Muscle layer of duodenum (tissue), 2 donors: ENCODE measurements around the gene VAV3.

Source experiments
- H3K27ac ChIP-seq: one replicate; pipeline ENCODE4 v1.7.0; 2013; ENCODE audit warnings: mild to moderate bottlenecking, low read length
- H3K27me3 ChIP-seq: one replicate; pipeline ENCODE4 v1.7.0; 2013; ENCODE audit warnings: low read depth, mild to moderate bottlenecking, control low read depth, low read length
- H3K36me3 ChIP-seq, 2 donors: one replicate each; pipeline ENCODE4 v1.7.0; 2013; ENCODE audit warnings: low read length in 2 of 2, control low read depth in 1 of 2, mild to moderate bottlenecking in 1 of 2; ENCODE audit not compliant: insufficient read depth in 2 of 2, control insufficient read depth in 1 of 2
- H3K4me1 ChIP-seq, 2 donors: one replicate each; pipeline ENCODE4 v1.7.0; 2013; ENCODE audit warnings: low read length in 2 of 2, mild to moderate bottlenecking in 2 of 2, control low read depth in 1 of 2, moderate library complexity in 1 of 2; ENCODE audit not compliant: insufficient read depth in 2 of 2, control insufficient read depth in 1 of 2
- H3K4me3 ChIP-seq, 2 donors: one replicate each; pipeline ENCODE4 v1.7.0; 2013; ENCODE audit warnings: low read length in 2 of 2, low read depth in 1 of 2, mild to moderate bottlenecking in 1 of 2
- H3K9me3 ChIP-seq, 2 donors: one replicate each; pipeline ENCODE4 v1.7.0; 2013; ENCODE audit warnings: low read length in 2 of 2, control low read depth in 1 of 2, mild to moderate bottlenecking in 1 of 2; ENCODE audit not compliant: control insufficient read depth in 1 of 2
- donor health status: healthy.

The VAV3 gene

DNA sequence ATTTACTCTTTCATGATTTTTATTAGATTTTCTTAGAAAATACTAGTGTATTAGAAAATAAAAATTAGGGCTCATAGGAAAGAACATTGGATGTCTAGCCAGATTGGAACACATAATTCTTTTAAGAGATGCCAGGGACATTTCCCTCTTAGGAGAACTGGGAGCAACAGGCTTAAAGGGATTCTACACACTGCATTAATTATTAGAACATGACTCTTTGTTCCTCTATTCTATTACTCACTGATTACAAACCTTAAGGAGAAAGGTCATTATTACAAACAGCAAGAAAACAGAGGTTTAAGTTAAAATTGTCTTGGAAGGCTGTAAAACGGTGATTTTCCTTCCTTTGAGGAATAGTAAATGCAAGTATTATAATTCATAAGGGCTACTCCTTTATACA is 32.9 kb upstream of the VAV3 start:
- H3K27ac ChIP-seq, result no peak overlapping the region
- no peaks in the 10 kb centered on the region for H3K9me3 ChIP-seq

DNA sequence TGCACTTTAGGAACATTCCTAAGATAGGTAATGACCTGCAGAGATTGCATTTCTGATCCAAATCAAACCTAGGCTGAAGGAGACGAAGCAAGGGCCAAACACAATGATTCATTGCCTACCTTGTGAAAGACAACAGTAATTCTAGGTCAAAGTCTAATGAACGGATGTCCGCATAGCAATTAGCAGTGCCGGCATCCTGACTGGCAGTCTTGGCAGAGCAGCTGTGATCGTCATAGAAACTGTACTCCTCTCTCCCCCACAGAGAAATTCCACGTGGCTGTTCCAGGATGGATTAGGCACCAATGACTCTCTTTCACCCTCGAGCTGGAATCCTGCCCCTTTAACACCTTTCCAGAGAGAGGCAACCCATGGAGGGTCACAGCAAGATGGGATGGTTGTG is 28.9 kb upstream of the VAV3 start:
- Histone ChIP-seq H3K36me3 (no peaks in the 10 kb centered on the region), H3K4me1 (no peaks in the 10 kb centered on the region), H3K27ac (no peak overlapping the region), H3K9me3 (no peaks in the 10 kb centered on the region), H3K27me3 (no peaks in the 10 kb centered on the region), H3K4me3 (no peak overlapping the region)

More for the DNA sequence above, 32.9 kb upstream of the VAV3 start:
- Histone ChIP-seq H3K4me1 (no peaks in the 10 kb centered on the region), H3K36me3 (no peaks in the 10 kb centered on the region), H3K27me3 (no peaks in the 10 kb centered on the region), H3K4me3 (no peak overlapping the region)

DNA sequence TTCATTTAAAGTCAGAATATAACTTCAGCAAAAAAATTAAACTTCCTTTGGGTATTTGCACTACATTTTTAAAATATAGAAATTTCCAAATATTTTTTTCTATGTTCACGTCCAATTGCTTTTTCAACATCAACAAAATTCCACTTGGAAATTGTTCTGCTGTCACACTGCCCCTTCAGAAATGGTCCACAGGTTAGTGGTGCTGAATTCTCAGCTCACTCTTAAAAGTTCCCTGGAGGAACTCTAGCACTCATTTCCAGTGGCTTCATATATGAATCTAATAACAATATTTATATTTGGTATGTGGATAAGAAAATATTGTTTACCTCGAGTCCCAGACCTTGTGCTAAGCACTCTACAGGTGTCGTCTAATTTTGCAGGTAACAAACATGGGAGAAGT is 27.4 kb upstream of the VAV3 start:
- H3K4me3 ChIP-seq, result no peak overlapping the region
- H3K4me1 ChIP-seq, result no peaks in the 10 kb centered on the region
- H3K9me3 ChIP-seq, result no peaks in the 10 kb centered on the region
- no peaks in the 10 kb centered on the region for H3K36me3 ChIP-seq
- H3K27ac ChIP-seq, result no peak overlapping the region
- H3K27me3 ChIP-seq, result no peaks in the 10 kb centered on the region

DNA sequence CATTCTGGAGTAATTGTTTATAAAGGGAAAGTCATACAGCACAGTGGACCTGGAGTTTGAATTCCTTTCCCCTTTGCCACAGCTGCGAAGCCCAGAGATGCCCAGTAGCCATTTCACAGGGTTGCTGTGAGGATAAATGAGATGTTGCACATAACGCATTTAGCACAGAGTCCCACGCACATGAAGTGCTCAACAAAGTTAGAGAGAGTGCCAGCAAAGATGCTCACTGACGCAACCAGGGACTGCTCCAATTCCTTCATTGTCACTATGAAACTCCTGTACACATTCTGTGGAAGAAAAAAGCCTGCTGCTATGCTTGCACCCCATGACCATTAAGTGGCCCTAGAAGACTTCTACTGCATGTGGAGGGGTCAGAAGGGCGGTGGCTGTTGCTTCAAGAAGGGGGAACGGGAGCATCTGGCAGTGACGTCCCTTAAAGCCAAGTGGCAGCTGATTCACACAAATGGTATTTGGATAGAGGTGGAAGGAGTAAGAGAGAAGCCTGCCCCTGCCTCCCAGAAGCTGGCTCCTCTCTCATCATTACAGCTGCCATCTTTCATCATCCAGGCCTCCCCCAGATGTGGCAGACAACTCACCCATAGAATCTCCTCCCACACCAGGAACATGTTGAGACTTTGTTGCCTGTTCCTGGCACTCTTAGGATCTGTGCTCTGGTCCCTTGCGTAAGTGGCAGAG is 26.5 kb upstream of the VAV3 start:
- Histone ChIP-seq H3K36me3 (no peaks in the 10 kb centered on the region), H3K27me3 (no peaks in the 10 kb centered on the region), H3K27ac (no peak overlapping the region), H3K4me3 (no peak overlapping the region), H3K9me3 (no peaks in the 10 kb centered on the region), H3K4me1 (no peaks in the 10 kb centered on the region)

DNA sequence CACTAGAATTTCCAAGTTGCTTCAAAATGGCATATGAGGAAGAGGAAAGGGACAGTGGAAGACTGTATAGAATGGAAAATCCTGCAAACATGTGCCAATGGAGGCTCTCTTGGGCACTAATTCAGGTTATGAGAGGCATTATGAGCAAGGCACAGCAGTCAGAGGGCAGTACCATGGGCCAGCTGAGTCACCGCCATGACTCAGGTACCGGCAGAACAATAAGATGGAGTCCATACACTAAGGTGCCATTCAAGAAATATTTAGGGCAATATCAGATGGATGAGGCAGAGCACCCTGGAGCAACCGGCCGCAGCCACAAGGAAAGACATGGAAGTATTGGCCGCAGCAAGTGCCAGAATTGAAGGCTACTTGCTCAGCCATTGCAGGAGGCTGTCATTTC is 25.6 kb upstream of the VAV3 start:
- no peaks in the 10 kb centered on the region for H3K27me3 ChIP-seq
- H3K4me3 ChIP-seq, result no peak overlapping the region
- H3K9me3 ChIP-seq, result no peaks in the 10 kb centered on the region

DNA sequence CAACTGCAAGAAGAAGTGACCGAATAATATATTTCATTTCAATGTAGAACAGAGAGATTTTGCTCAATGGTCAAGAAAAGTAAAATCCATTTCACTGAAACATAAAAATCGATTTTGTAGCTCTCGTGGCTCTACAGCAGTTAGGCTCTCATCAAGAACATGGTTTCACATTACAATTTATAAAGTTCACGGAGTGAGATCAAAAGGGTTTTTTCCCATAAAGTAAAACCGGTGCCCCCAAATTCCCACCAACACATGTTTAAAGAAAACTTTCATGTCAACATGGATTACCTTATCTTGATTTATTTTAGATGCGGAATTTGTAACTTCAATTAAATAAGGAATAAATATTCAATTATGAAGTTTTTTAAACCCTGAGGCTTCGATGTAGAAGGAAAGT is 16.3 kb upstream of the VAV3 start:
- Histone ChIP-seq H3K4me3 (no peak overlapping the region), H3K4me1 (no peaks in the 10 kb centered on the region), H3K27me3 (no peaks in the 10 kb centered on the region), H3K27ac (no peak overlapping the region), H3K9me3 (no peaks in the 10 kb centered on the region), H3K36me3 (no peaks in the 10 kb centered on the region)

More for the DNA sequence above, 25.6 kb upstream of the VAV3 start:
- no peaks in the 10 kb centered on the region for H3K36me3 ChIP-seq
- no peaks in the 10 kb centered on the region for H3K4me1 ChIP-seq
- no peak overlapping the region for H3K27ac ChIP-seq

DNA sequence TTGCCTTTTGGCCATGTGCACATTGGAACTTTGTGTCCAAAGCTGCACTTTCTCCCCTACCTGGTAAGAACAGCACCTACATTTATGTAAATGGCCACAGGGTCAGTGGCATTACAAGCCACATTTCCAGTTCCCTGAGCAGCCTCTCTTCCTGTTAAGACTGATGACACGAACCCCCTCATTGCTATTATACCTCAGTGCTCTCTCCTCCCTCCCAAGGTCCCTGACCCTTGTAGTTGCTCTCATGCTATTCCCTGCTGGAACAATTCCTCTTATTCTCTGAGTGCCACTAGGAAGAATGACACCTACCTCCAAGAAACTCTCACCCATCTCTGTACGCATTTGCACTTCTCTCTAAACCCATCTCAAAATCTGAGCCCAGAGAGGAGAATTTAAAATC is 14.9 kb upstream of the VAV3 start:
- H3K4me3 ChIP-seq, result no peak overlapping the region
- H3K27me3 ChIP-seq, result no peaks in the 10 kb centered on the region
- H3K27ac ChIP-seq, result no peak overlapping the region
- H3K9me3 ChIP-seq, result no peaks in the 10 kb centered on the region
- no peaks in the 10 kb centered on the region for H3K4me1 ChIP-seq
- H3K36me3 ChIP-seq, result no peaks in the 10 kb centered on the region

DNA sequence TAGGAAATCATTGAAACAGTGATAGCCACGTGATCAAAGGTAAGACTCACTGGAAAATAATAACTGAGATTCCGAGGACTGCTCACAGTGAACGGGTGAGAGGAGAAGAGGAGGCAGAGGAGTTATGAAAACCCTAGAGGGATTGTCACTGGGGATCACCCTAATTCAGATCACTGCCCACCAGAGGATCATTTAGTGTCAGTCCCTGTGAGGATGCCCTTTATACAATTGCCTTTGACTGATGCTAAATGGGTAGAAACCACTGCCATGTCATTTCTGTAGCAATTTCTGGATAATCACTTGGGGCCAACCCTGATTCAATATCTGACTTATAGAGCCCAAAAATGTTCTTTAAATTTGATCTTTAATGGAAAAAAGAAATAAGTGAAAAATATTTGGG is 14.1 kb upstream of the VAV3 start:
- H3K4me3 ChIP-seq, result no peak overlapping the region
- H3K4me1 ChIP-seq, result no peaks in the 10 kb centered on the region
- no peaks in the 10 kb centered on the region for H3K36me3 ChIP-seq
- H3K27ac ChIP-seq, result no peak overlapping the region
- H3K27me3 ChIP-seq, result no peaks in the 10 kb centered on the region
- no peaks in the 10 kb centered on the region for H3K9me3 ChIP-seq

DNA sequence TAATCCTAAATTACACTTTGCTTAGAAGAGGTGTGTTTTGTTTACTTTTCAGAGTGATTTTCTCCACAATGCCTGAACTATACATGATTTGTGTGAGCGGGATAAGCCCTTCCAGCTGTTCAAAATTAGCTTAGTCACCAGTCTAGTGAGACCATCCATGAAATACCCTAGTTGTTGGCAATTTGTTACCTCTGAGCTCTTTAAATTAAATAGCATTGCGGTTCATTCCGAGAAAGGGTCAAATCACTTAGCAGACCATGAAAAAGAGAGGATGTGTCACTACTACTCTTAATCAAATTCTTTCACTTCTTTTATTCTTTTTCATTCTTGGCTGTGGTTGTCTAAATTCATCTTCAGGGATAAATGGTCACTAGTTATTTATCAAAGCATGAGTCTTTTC is 11.9 kb upstream of the VAV3 start:
- no peaks in the 10 kb centered on the region for H3K9me3 ChIP-seq
- H3K27ac ChIP-seq, result no peak overlapping the region
- no peak overlapping the region for H3K4me3 ChIP-seq
- no peaks in the 10 kb centered on the region for H3K36me3 ChIP-seq
- no peaks in the 10 kb centered on the region for H3K27me3 ChIP-seq
- H3K4me1 ChIP-seq, result no peaks in the 10 kb centered on the region

DNA sequence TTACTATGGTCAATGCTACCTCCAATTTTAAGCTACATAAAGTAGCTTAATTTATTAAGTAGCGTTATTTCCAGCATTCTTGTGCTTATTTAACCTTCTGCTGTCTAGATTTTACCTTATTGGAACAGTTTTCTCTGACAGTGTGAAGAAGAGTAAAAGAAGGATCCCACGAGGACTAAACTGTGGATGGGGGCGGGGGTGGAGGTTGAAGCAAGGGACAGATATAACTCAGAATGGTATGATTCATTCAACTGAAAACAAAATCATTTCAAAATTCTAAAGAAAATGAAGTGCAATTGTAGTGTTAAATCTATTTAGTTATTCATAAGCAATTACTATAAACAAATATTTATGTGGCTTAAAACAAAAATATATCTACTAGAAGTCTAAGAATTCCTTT is 11.5 kb upstream of the VAV3 start:
- Histone ChIP-seq H3K4me1 (no peaks in the 10 kb centered on the region), H3K36me3 (no peaks in the 10 kb centered on the region), H3K4me3 (no peak overlapping the region), H3K9me3 (no peaks in the 10 kb centered on the region), H3K27me3 (no peaks in the 10 kb centered on the region), H3K27ac (no peak overlapping the region)

DNA sequence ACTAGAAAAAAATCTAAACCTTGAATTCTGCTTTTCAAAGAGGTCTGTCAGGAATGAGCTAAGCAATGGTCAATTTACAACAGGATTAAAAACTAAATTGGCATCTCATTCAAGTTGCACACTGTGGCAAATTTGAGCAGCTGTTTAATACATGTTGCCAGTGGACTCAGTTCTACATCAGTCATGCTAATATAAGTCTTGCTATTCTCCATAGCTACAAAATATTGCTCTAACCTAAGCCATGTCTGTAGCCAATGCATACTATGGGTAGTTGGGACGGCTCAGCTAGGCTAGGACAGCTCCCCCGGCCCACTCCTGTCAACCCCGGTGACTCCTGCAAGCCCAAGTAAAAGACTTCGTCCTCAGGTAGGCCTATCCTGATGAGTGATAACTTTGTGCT is 10.9 kb upstream of the VAV3 start:
- H3K4me1 ChIP-seq, result no peaks in the 10 kb centered on the region

DNA sequence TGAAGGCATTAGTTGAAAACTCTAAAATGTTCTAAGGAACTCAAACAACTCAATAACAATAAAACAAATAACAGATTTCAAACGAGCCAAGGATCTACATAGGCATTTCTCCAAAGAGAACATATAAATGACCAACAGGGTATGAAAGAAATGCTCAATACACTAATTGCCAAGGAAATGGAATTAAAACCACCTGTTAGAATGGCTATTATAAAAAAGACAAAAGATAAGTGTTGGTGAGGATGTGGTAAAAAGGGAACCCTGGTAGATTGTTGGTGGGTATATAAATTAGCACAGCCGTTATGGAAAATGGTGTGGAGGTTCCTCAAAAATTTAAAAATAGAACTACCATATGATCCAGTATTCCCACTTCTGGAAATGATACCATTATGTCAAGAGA is 9.1 kb upstream of the VAV3 start:
- no peaks in the 10 kb centered on the region for H3K4me1 ChIP-seq
- H3K27ac ChIP-seq, result no peak overlapping the region
- H3K27me3 ChIP-seq, result no peaks in the 10 kb centered on the region
- no peaks in the 10 kb centered on the region for H3K9me3 ChIP-seq
- no peak overlapping the region for H3K4me3 ChIP-seq
- H3K36me3 ChIP-seq, result no peaks in the 10 kb centered on the region

More for the DNA sequence above, 10.9 kb upstream of the VAV3 start:
- H3K4me3 ChIP-seq, result no peak overlapping the region
- H3K36me3 ChIP-seq, result no peaks in the 10 kb centered on the region
- H3K27ac ChIP-seq, result no peak overlapping the region
- H3K9me3 ChIP-seq, result no peaks in the 10 kb centered on the region
- H3K27me3 ChIP-seq, result no peaks in the 10 kb centered on the region
